AG10803 (cell line): ENCODE data around the gene CDK2.
A peak's percentile ranks its signal among the peaks of the same experiment; 100 is the strongest.

ENCODE experiments used
- DNase-seq: peaks from one replicate; pipeline ENCODE4 v3.0.0; 2010; ENCODE audit warnings: low read depth
- H3K4me3 ChIP-seq: 2 replicates; pipeline ENCODE4 v1.5.1; 2011; ENCODE audit warnings: mild to moderate bottlenecking, low read length, control low read depth
- TF ChIP-seq, protein P1 (sequence below): conservative IDR thresholded peaks from 2 replicates; pipeline ENCODE4 v1.5.1; 2011; ENCODE audit warnings: mild to moderate bottlenecking, low read length, control low read depth, inconsistent platforms

The CDK2 gene

GRCh38 chr12:55940065-55940732 lies 26.4 kb upstream of the CDK2 start:
- TF ChIP-seq, protein P1, sequence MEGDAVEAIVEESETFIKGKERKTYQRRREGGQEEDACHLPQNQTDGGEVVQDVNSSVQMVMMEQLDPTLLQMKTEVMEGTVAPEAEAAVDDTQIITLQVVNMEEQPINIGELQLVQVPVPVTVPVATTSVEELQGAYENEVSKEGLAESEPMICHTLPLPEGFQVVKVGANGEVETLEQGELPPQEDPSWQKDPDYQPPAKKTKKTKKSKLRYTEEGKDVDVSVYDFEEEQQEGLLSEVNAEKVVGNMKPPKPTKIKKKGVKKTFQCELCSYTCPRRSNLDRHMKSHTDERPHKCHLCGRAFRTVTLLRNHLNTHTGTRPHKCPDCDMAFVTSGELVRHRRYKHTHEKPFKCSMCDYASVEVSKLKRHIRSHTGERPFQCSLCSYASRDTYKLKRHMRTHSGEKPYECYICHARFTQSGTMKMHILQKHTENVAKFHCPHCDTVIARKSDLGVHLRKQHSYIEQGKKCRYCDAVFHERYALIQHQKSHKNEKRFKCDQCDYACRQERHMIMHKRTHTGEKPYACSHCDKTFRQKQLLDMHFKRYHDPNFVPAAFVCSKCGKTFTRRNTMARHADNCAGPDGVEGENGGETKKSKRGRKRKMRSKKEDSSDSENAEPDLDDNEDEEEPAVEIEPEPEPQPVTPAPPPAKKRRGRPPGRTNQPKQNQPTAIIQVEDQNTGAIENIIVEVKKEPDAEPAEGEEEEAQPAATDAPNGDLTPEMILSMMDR: peak; percentile 94
- H3K4me3 ChIP-seq: no peak overlapping the region
- DNase-seq: peak; percentile 80

DNA sequence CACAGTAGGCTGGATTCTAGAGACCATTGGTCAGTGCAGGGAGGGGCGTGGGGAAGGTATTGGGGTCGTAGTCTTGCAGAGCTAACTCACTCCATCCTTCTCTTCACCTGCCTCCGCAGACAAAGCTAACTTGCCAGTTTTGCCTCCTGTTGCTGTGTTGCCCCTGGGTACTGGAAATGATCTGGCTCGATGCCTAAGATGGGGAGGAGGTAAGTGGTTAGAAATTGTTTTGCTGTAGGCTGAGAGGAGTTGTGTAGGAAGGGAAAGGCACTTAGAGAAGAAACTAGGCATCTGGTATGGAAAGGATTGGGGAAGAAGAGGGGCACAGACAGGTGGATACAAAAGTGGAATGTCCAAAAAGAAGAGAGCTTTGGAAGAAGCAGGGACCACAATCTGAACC lies 24.6 kb upstream of the CDK2 start:
- DNase-seq: no peak
- TF ChIP-seq, protein P1: no peak
- H3K4me3 ChIP-seq: no peak overlapping the region

DNA sequence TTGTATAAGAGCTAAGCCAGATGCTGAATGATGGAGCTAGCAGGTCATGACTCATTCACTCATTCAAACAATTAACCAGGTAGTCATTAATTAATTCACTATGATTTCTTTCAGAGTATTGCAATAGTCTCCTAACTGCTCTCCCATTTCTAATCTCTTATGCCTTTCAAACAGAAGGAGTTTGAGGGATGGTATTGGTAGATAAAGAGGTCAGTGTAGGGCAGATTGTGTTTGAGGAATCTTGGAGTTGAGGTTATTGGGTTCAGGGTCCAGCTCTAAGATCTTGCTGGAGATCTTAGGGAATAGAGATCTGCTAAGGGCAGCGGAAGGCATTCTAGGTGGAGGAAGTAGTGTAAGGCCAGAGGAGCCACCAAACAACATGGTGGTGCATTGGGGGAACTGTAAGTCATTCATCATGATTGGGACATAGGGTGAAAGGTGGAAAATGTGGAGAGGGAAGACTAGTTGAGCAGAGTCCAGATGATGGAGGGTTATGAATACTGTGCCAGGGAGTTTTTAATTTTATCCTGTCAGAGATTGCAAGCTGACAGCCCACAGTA lies 24.0 kb upstream of the CDK2 start:
- TF ChIP-seq, protein P1: no peak
- DNase-seq: no peak
- no peak overlapping the region for H3K4me3 ChIP-seq

DNA sequence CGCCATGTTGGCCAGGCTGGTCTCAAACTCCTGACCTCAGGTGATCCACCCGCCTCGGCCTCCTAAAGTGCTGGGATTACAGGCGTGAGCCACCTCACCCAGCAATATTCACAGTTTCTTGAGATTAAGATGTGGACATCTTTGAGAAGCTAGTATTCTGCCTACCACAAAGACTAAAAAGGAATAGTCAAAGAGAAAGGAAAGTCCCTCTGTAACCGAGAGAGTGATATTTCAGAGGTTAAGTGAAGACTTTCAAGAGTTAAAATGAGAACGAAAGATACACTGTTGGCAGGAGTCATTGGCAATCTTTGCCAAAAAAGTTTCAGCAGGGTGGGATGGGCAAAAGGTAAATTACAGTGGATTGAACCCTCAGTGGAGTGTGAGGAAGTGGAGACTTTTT lies 20.1 kb upstream of the CDK2 start:
- H3K4me3 ChIP-seq: no peak overlapping the region
- TF ChIP-seq, protein P1: no peak

GRCh38 chr12:55955344-55955743 lies 11.3 kb upstream of the CDK2 start:
- DNase-seq: no peak
- TF ChIP-seq, protein P1: no peak

More for the DNA sequence above, 20.1 kb upstream of the CDK2 start:
- DNase-seq: no peak

GRCh38 chr12:55955800-55956508 lies 10.7 kb upstream of the CDK2 start:
- TF ChIP-seq, protein P1: peak; percentile 40
- DNase-seq: peak; percentile 44

More at GRCh38 chr12:55955344-55955743, 11.3 kb upstream of the CDK2 start:
- no peak overlapping the region for H3K4me3 ChIP-seq

More at GRCh38 chr12:55955800-55956508, 10.7 kb upstream of the CDK2 start:
- no peak overlapping the region for H3K4me3 ChIP-seq
